ENCODE data around the gene ASCL2.

Gene ASCL2

GRCh38 chr11:2222451-2222850 is 47.9 kb downstream of the ASCL2 start:
- no peak overlapping the region for H3K4me3 ChIP-seq (ENCODE audit: low read length)
- DNase-seq (ENCODE audit: low read depth): no peak
- no peak for TF ChIP-seq CTCF (IDR thresholded peaks at IDR 0.05; ENCODE audit: insufficient read depth, low read depth, low read length, missing control alignments)

- DNase-seq (ENCODE audit: low read depth): no peak
- TF ChIP-seq CTCF (IDR thresholded peaks at IDR 0.05; ENCODE audit: insufficient read depth, low read depth, low read length, missing control alignments): no peak
- no peak overlapping the region for H3K4me3 ChIP-seq (ENCODE audit: low read length)
These were observed 48.8 kb downstream of the ASCL2 start for GRCh38 chr11:2221591-2221990.

- no peak for DNase-seq (ENCODE audit: low read depth)
- no peak for TF ChIP-seq CTCF (IDR thresholded peaks at IDR 0.05; ENCODE audit: insufficient read depth, low read depth, low read length, missing control alignments)
- no peak overlapping the region for H3K4me3 ChIP-seq (ENCODE audit: low read length)
These were observed 49.4 kb downstream of the ASCL2 start for GRCh38 chr11:2221024-2221423.

- no peak overlapping the region for H3K4me3 ChIP-seq (ENCODE audit: low read length)
- no peak for DNase-seq (ENCODE audit: low read depth)
- no peak for TF ChIP-seq CTCF (IDR thresholded peaks at IDR 0.05; ENCODE audit: insufficient read depth, low read depth, low read length, missing control alignments)
These were observed 50.1 kb downstream of the ASCL2 start for GRCh38 chr11:2220173-2220771.

- DNase-seq (ENCODE audit: low read depth): no peak
- no peak for TF ChIP-seq CTCF (IDR thresholded peaks at IDR 0.05; ENCODE audit: insufficient read depth, low read depth, low read length, missing control alignments)
- H3K4me3 ChIP-seq (ENCODE audit: low read length): no peak overlapping the region
These were observed 50.9 kb downstream of the ASCL2 start for GRCh38 chr11:2219318-2220017.
